HG02678 (cell line): ENCODE results near the gene TSPAN31.

Experiments used
- ATAC-seq: cut with Tn5 transposase; IDR thresholded peaks from one replicate; pipeline ENCODE4 v1.9.1; 2021; ENCODE audit warnings: mild to moderate bottlenecking, moderate library complexity; ENCODE audit not compliant: unreplicated experiment

The TSPAN31 gene

GRCh38 chr12:57782243-57782607 lies 37.4 kb downstream of the TSPAN31 start:
- ATAC-seq, result peak; percentile 8

- ATAC-seq, result peak; percentile 87
These were observed 38.0 kb downstream of the TSPAN31 start, which contains the start of gene TSFM for GRCh38 chr12:57782608-57783465. Gene TSFM, plus strand, starts transcription at chr12:57782787. Its CDS starts 15 bp downstream, at chr12:57782802.

GRCh38 chr12:57783466-57783801 lies 38.6 kb downstream of the TSPAN31 start:
- ATAC-seq, result no peak

GRCh38 chr12:57783861-57784260 lies 39.0 kb downstream of the TSPAN31 start:
- no peak for ATAC-seq

GRCh38 chr12:57793920-57794319 lies 49.1 kb downstream of the TSPAN31 start:
- ATAC-seq, result no peak

- no peak for ATAC-seq
These were observed 50.5 kb downstream of the TSPAN31 start for GRCh38 chr12:57795354-57795753.

GRCh38 chr12:57796996-57797395 lies 52.2 kb downstream of the TSPAN31 start:
- no peak for ATAC-seq

- no peak for ATAC-seq
These were observed 53.1 kb downstream of the TSPAN31 start for GRCh38 chr12:57797933-57798332.
